ENCODE data around the gene RBM25. TPM values are rescaled to one million over a fixed set of nuclear protein-coding genes. Genes with fewer than 3 reads are reported as not detected.
A peak's percentile ranks its signal among the peaks of the same experiment; 100 is the strongest.
"Not testable (repeated sequence)": the region's sequence is repeated elsewhere in the genome, so short reads cannot be mapped to it uniquely, and the experiment has no call there.

RBM25 gene
- polyA plus RNA-seq (2012; ENCODE audit: low read depth, missing spikeins): 60.4 TPM

GRCh38 chr14:73058224-73058921 lies at the start of gene RBM25:
TSS of gene RBM25 (plus strand) at chr14:73058534. CDS start at chr14:73071642, 13,108 bp downstream.
- peak; percentile 96 for FAIRE-seq
- peak; percentile 81 for DNase-seq (ENCODE audit: insufficient read length, low spot score)
- TF ChIP-seq POLR2A (IDR thresholded peaks at IDR 0.05; ENCODE audit: low read depth, low read length) (peak; percentile 98), SPI1 (IDR thresholded peaks at IDR 0.05; ENCODE audit: low read depth, low read length) (no peak; the same call in 1 of the 2 replicates), POLR2AphosphoS5 (IDR thresholded peaks at IDR 0.05; ENCODE audit: low read depth, low read length) (peak; percentile 99), TAF1 (IDR thresholded peaks at IDR 0.05; ENCODE audit: low read depth, low read length) (peak; percentile 97), POU2F2 (IDR thresholded peaks at IDR 0.05; ENCODE audit: low read depth, low read length) (peak; percentile 88), PAX5 (IDR thresholded peaks at IDR 0.05; ENCODE audit: insufficient read depth, low read length, severe bottlenecking) (no peak)

- not testable (repeated sequence) for FAIRE-seq; DNase-seq (ENCODE audit: insufficient read length, low spot score)
Measured at GRCh38 chr14:73011189-73011588, 47.1 kb upstream of the RBM25 start.

- no peak for FAIRE-seq
- DNase-seq (ENCODE audit: insufficient read length, low spot score): peak; percentile 35
- TF ChIP-seq POLR2AphosphoS5 (IDR thresholded peaks at IDR 0.05; ENCODE audit: low read depth, low read length): no peak
- TF ChIP-seq POLR2A (IDR thresholded peaks at IDR 0.05; ENCODE audit: low read depth, low read length): no peak
- no peak for TF ChIP-seq PAX5 (IDR thresholded peaks at IDR 0.05; ENCODE audit: insufficient read depth, low read length, severe bottlenecking)
- TF ChIP-seq SPI1 (IDR thresholded peaks at IDR 0.05; ENCODE audit: low read depth, low read length): no peak
- TF ChIP-seq TAF1 (IDR thresholded peaks at IDR 0.05; ENCODE audit: low read depth, low read length): no peak
- TF ChIP-seq POU2F2 (IDR thresholded peaks at IDR 0.05; ENCODE audit: low read depth, low read length): no peak
Measured at GRCh38 chr14:73014105-73014504, 44.2 kb upstream of the RBM25 start.

GRCh38 chr14:73015552-73015951 lies 42.8 kb upstream of the RBM25 start:
- not testable (repeated sequence) for FAIRE-seq; DNase-seq (ENCODE audit: insufficient read length, low spot score)

- DNase-seq (ENCODE audit: insufficient read length, low spot score); FAIRE-seq: not testable (repeated sequence)
Measured at GRCh38 chr14:73016011-73016410, 42.3 kb upstream of the RBM25 start.

- no peak for FAIRE-seq
- DNase-seq (ENCODE audit: insufficient read length, low spot score): no peak
- TF ChIP-seq POLR2A (IDR thresholded peaks at IDR 0.05; ENCODE audit: low read depth, low read length) (no peak), POU2F2 (IDR thresholded peaks at IDR 0.05; ENCODE audit: low read depth, low read length) (no peak)
Measured at GRCh38 chr14:73022051-73022450, 36.3 kb upstream of the RBM25 start.

- FAIRE-seq (no peak), DNase-seq (ENCODE audit: insufficient read length, low spot score) (no peak)
- TF ChIP-seq POLR2AphosphoS5 (IDR thresholded peaks at IDR 0.05; ENCODE audit: low read depth, low read length) (no peak), POLR2A (IDR thresholded peaks at IDR 0.05; ENCODE audit: low read depth, low read length) (no peak), POU2F2 (IDR thresholded peaks at IDR 0.05; ENCODE audit: low read depth, low read length) (no peak), TAF1 (IDR thresholded peaks at IDR 0.05; ENCODE audit: low read depth, low read length) (no peak), PAX5 (IDR thresholded peaks at IDR 0.05; ENCODE audit: insufficient read depth, low read length, severe bottlenecking) (no peak), SPI1 (IDR thresholded peaks at IDR 0.05; ENCODE audit: low read depth, low read length) (no peak)
Measured at GRCh38 chr14:73025544-73025943, 32.8 kb upstream of the RBM25 start.

- FAIRE-seq (no peak), DNase-seq (ENCODE audit: insufficient read length, low spot score) (no peak)
- no peak for TF ChIP-seq POU2F2 (IDR thresholded peaks at IDR 0.05; ENCODE audit: low read depth, low read length)
- no peak for TF ChIP-seq POLR2AphosphoS5 (IDR thresholded peaks at IDR 0.05; ENCODE audit: low read depth, low read length)
- TF ChIP-seq PAX5 (IDR thresholded peaks at IDR 0.05; ENCODE audit: insufficient read depth, low read length, severe bottlenecking): no peak
- no peak for TF ChIP-seq TAF1 (IDR thresholded peaks at IDR 0.05; ENCODE audit: low read depth, low read length)
- TF ChIP-seq SPI1 (IDR thresholded peaks at IDR 0.05; ENCODE audit: low read depth, low read length): no peak
- TF ChIP-seq POLR2A (IDR thresholded peaks at IDR 0.05; ENCODE audit: low read depth, low read length): no peak
Measured at GRCh38 chr14:73026243-73026844, 32.0 kb upstream of the RBM25 start.

GRCh38 chr14:73026845-73027542 lies 31.3 kb upstream of the RBM25 start, which contains the start of gene ZFYVE1:
TSS of gene ZFYVE1 (minus strand) at chr14:73027106. CDS start at chr14:73024508, 2,598 bp downstream.
- peak; percentile 93 for FAIRE-seq
- no peak for TF ChIP-seq POU2F2 (IDR thresholded peaks at IDR 0.05; ENCODE audit: low read depth, low read length)
- no peak for TF ChIP-seq PAX5 (IDR thresholded peaks at IDR 0.05; ENCODE audit: insufficient read depth, low read length, severe bottlenecking)
- TF ChIP-seq TAF1 (IDR thresholded peaks at IDR 0.05; ENCODE audit: low read depth, low read length): peak; percentile 42; the same call in 1 of the 2 replicates
- peak; percentile 53; the same call in 1 of the 2 replicates for TF ChIP-seq POLR2A (IDR thresholded peaks at IDR 0.05; ENCODE audit: low read depth, low read length)
- peak; percentile 33 for TF ChIP-seq SPI1 (IDR thresholded peaks at IDR 0.05; ENCODE audit: low read depth, low read length)
- peak; percentile 49; the same call in 1 of the 2 replicates for TF ChIP-seq POLR2AphosphoS5 (IDR thresholded peaks at IDR 0.05; ENCODE audit: low read depth, low read length)
- peak; percentile 87 for DNase-seq (ENCODE audit: insufficient read length, low spot score)

GRCh38 chr14:73027546-73027945 lies 30.8 kb upstream of the RBM25 start:
- DNase-seq (ENCODE audit: insufficient read length, low spot score): no peak
- FAIRE-seq: no peak
- TF ChIP-seq POU2F2 (IDR thresholded peaks at IDR 0.05; ENCODE audit: low read depth, low read length) (no peak), POLR2AphosphoS5 (IDR thresholded peaks at IDR 0.05; ENCODE audit: low read depth, low read length) (no peak), TAF1 (IDR thresholded peaks at IDR 0.05; ENCODE audit: low read depth, low read length) (no peak), SPI1 (IDR thresholded peaks at IDR 0.05; ENCODE audit: low read depth, low read length) (no peak), POLR2A (IDR thresholded peaks at IDR 0.05; ENCODE audit: low read depth, low read length) (no peak), PAX5 (IDR thresholded peaks at IDR 0.05; ENCODE audit: insufficient read depth, low read length, severe bottlenecking) (no peak)

All from GM12891 (cell line).